HG02763 (cell line): Measurements from ENCODE around the gene MAIP1.

Experiments
- ATAC-seq: cut with Tn5 transposase; IDR thresholded peaks from one replicate; pipeline ENCODE4 v1.9.1; 2021; ENCODE audit warnings: mild to moderate bottlenecking, moderate library complexity; ENCODE audit not compliant: unreplicated experiment

Gene MAIP1

GRCh38 chr2:199987586-199987985 lies 32.2 kb downstream of the MAIP1 start:
- no peak for ATAC-seq

DNA sequence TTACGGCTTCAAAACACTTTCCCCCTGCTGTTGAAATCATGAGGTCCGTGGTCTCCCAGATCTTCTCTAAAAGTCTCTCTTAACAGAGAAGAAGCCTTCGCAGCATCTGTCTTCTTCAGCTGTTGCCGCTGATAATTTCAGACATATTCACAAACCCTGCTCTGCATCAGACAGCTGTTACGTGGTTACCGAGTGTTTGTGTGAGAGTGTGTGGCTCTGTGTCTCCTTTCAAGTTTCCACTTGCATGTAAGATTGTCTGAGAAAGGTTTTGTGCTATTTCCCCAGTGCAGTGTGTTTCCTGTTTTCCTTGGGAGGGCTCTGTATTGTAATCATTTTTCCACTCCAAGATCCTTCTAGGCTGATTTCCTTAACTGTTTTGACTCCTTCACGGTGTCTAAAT lies 32.8 kb downstream of the MAIP1 start:
- ATAC-seq, result no peak

GRCh38 chr2:199989822-199990221 lies 34.4 kb downstream of the MAIP1 start:
- no peak for ATAC-seq

- no peak for ATAC-seq
These were observed 36.3 kb downstream of the MAIP1 start for GRCh38 chr2:199991691-199992090.

GRCh38 chr2:199992296-199992695 lies 36.9 kb downstream of the MAIP1 start:
- no peak for ATAC-seq

GRCh38 chr2:199994371-199994770 lies 39.0 kb downstream of the MAIP1 start:
- no peak for ATAC-seq

GRCh38 chr2:199994896-199995295 lies 39.5 kb downstream of the MAIP1 start:
- ATAC-seq, result no peak

GRCh38 chr2:199997296-199997695 lies 41.9 kb downstream of the MAIP1 start:
- no peak for ATAC-seq

GRCh38 chr2:199999166-199999565 lies 43.8 kb downstream of the MAIP1 start:
- no peak for ATAC-seq

DNA sequence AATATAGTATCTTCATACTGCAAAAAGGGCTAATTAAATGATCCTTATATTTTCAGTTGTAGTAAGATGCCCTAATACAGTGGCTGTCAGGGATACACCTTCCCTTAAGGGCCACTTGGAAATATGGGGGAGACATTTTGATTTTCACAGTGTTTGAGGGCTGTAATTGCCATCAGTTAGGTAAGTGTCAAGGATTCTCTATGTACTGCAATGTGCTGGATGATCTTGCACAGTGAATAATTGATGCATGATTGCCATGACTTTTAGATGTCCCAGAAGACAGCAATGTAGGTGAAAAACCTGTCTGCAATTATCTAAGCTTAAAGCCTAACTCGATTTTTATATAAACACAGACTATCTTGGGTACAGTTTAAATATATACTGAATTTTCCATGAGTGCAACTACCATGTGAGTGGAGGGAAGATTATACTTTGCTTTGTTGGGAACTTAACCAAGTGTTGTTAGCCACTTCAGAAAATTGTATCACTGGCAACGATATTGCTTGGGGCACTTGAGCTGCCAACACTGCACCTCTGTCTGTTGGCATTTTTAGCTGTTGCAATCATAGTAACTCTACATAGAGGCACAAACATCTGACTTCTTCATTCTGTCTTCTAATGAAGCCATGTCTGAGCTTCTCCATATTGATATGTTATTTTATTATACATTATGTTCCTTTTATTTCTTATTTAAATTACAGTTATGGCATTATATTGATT lies 45.2 kb downstream of the MAIP1 start:
- ATAC-seq, result no peak

- no peak for ATAC-seq
These were observed 48.1 kb downstream of the MAIP1 start for GRCh38 chr2:200003444-200003843.

GRCh38 chr2:200005675-200006074 lies 50.3 kb downstream of the MAIP1 start:
- ATAC-seq, result no peak

GRCh38 chr2:200007306-200007705 lies 51.9 kb downstream of the MAIP1 start:
- ATAC-seq, result no peak

DNA sequence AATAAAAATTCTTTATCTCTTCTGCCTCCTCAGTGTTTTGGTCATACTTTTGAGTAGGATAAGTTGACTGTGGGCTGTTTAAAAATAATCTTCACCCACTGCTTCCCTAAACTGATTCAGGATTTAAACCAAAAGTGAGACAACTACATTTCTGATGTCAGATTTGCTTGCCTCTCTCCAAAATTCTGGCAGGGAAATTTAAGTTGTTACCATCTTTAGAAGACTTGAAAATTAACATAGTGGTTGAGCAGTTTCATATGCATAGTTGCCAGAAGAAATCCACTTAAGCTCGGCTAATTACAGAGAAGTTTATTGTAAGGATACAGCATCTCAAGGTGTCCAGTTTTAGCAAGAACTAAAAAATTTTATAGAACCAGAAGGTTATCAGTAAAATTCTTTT lies 57.0 kb downstream of the MAIP1 start:
- no peak for ATAC-seq
